Thyroid gland (tissue), 4 donors: ENCODE measurements around the gene POFUT2.

ENCODE experiments used
- POLR2A ChIP-seq, 2 donors: fragments of 450-650 bp; IDR thresholded peaks; one replicate each; pipeline ENCODE4 v1.6.1; 2017; ENCODE audit warnings: antibody characterized with exemption in 2 of 2, mild to moderate bottlenecking in 2 of 2, moderate library complexity in 1 of 2
- TF ChIP-seq, protein P1 (sequence below), 6 experiments: fragments of 200-600 bp in 3 of 6; fragments of 450-650 bp in 3 of 6; sonication (generic) in 3 of 6; IDR thresholded peaks; one replicate each; pipeline ENCODE4 v1.5.1; 2016 to 2019; ENCODE audit warnings: antibody characterized with exemption in 6 of 6, mild to moderate bottlenecking in 2 of 6, inconsistent platforms in 1 of 6, moderate library complexity in 1 of 6

DNA sequence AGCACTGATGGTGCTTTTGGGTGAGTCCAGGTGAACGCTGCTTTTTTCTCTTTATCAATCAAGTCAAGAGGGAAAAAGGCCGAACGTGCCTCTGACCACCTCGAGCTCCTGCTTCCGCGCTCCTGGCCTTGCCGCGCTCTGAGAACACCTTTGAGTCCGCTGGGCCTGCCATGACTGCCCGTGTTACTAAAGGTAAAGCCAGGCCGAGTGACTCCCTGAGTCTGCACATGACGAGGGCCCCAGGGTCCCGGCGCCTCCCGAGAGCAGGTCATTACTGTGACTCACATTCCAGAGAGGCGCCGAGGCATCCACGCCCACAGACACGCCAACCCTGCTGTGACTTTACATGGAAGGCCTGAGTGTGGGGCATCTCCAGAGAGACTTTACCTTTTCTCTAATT is 11.1 kb downstream of the POFUT2 start:
- TF ChIP-seq, protein P1, sequence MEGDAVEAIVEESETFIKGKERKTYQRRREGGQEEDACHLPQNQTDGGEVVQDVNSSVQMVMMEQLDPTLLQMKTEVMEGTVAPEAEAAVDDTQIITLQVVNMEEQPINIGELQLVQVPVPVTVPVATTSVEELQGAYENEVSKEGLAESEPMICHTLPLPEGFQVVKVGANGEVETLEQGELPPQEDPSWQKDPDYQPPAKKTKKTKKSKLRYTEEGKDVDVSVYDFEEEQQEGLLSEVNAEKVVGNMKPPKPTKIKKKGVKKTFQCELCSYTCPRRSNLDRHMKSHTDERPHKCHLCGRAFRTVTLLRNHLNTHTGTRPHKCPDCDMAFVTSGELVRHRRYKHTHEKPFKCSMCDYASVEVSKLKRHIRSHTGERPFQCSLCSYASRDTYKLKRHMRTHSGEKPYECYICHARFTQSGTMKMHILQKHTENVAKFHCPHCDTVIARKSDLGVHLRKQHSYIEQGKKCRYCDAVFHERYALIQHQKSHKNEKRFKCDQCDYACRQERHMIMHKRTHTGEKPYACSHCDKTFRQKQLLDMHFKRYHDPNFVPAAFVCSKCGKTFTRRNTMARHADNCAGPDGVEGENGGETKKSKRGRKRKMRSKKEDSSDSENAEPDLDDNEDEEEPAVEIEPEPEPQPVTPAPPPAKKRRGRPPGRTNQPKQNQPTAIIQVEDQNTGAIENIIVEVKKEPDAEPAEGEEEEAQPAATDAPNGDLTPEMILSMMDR (IDR thresholded peaks at IDR 0.05), result no peak
- no peak for TF ChIP-seq POLR2A (IDR thresholded peaks at IDR 0.05)
